Measurements from ENCODE around the gene LRRC8D. TPM values are rescaled to one million over a fixed set of nuclear protein-coding genes. Genes with fewer than 3 reads are reported as not detected.
A peak's percentile ranks its signal among the peaks of the same experiment; 100 is the strongest.

The LRRC8D gene
- total and polyA plus RNA-seq, 8 donors, result under 0.01 to 13.8 (median 5.2) TPM

GRCh38 chr1:89935235-89935634 lies 114.4 kb downstream of the LRRC8D start:
- Histone ChIP-seq H3K27me3 (no peaks in the 10 kb centered on the region), H3K27ac (no peak overlapping the region), H3K9me3 (no peaks in the 10 kb centered on the region), H3K4me3 (no peak overlapping the region), H3K4me1 (peaks cover 0 to 6% (median 0%) of the 10 kb centered on the region in 4 donors), H3K36me3 (peaks cover 4 to 26% (median 22%) of the 10 kb centered on the region in 4 donors)
- no peak for DNase-seq
- no peak for TF ChIP-seq POLR2AphosphoS5 (IDR thresholded peaks at IDR 0.05)
- no peak for TF ChIP-seq POLR2A (IDR thresholded peaks at IDR 0.05)
- TF ChIP-seq CTCF (IDR thresholded peaks at IDR 0.05), result no peak
- no peak for TF ChIP-seq EP300 (IDR thresholded peaks at IDR 0.05)
- WGBS, 5 donors, result 73 to 91% (median 89%) methylated on average over 4 of the region's 4 CpGs
- intact Hi-C loops (cut with DNase I; ENCODE audit: low total_unique reads), result no loop called here

DNA sequence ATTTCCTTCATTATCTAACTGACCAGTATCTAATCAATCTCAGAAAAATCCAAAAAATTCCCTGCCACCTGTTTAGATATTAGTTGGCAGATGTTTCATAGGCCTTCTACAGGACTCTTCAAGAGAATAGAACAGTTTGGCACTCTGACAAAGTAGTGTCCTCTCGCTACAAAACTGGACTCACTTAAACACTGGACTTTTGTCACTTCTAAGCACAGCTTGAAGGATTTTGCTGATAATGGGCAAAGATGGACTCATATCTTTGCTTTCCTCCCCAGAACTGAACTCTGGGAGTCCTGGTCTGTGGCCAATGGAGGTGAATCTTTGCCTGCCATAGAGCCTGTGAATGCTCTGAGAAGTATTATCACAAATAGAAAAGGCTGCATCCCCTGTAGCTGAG lies 115.9 kb downstream of the LRRC8D start:
- no peak for DNase-seq
- H3K9me3 ChIP-seq, result no peaks in the 10 kb centered on the region
- H3K36me3 ChIP-seq, result peaks cover 4 to 26% (median 22%) of the 10 kb centered on the region in 4 donors
- intact Hi-C loops (cut with DNase I; ENCODE audit: low total_unique reads), result no loop called here
- H3K4me1 ChIP-seq, result peaks cover 0 to 6% (median 0%) of the 10 kb centered on the region in 4 donors
- 86 to 97% (median 91%) methylated on average over 1 of the region's 1 CpG for WGBS, 5 donors
- H3K4me3 ChIP-seq, result no peak overlapping the region
- H3K27me3 ChIP-seq, result no peaks in the 10 kb centered on the region
- H3K27ac ChIP-seq, result no peak overlapping the region
- TF ChIP-seq POLR2A (IDR thresholded peaks at IDR 0.05) (no peak), CTCF (IDR thresholded peaks at IDR 0.05) (no peak), EP300 (IDR thresholded peaks at IDR 0.05) (no peak), POLR2AphosphoS5 (IDR thresholded peaks at IDR 0.05) (no peak)

DNA sequence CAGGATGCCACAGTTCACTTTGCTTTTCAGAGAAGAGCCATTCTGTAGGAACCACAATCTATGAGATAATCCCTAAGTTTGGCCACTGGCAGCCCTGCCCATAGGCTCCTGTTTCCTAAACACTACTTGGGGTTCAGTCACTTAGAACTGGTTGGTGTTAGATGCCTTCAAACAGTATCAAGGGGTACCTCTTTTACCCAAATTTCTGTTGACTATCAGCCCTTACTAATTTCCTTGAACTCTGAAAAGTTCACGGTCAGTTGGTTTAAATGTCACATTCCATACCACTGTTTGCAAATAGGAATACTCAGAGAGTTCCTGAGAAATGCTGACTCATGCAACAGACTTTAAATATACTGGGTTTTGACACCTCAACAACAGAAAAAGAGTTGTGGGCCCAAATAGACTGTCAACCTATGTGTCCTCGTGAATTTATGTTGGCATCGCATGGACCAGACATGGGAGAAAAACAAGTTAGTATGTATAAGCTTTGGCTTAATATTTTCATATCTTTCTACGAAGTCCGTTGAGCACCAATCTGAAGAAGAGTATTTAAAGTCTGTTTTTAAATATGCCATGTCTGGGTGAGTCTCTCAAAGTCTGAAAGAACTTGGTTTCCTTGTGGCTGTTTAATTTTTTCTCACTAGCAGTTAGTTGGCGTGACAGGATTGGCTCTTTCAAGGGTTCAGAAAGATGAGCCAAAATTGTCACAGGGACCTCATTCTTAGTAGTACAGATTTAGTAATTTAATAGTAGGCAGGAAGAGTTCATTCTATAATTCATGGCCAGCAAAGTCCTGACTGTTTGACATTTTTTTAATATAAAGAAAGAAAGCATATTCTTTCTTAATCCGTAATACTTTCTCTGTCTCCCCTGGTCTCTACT lies 117.6 kb downstream of the LRRC8D start:
- H3K27me3 ChIP-seq, result no peaks in the 10 kb centered on the region
- H3K27ac ChIP-seq, result no peak overlapping the region
- H3K36me3 ChIP-seq, result peaks cover 2 to 19% (median 15%) of the 10 kb centered on the region in 4 donors
- DNase-seq, result no peak
- H3K9me3 ChIP-seq, result no peaks in the 10 kb centered on the region
- H3K4me1 ChIP-seq, result peaks cover 0 to 11% (median 7%) of the 10 kb centered on the region in 4 donors
- H3K4me3 ChIP-seq, result no peak overlapping the region
- intact Hi-C loops (cut with DNase I; ENCODE audit: low total_unique reads), result no loop called here
- no peak for TF ChIP-seq CTCF (IDR thresholded peaks at IDR 0.05)
- TF ChIP-seq EP300 (IDR thresholded peaks at IDR 0.05), result no peak
- no peak for TF ChIP-seq POLR2A (IDR thresholded peaks at IDR 0.05)
- no peak for TF ChIP-seq POLR2AphosphoS5 (IDR thresholded peaks at IDR 0.05)
- WGBS, 5 donors, result 83 to 95% (median 91%) methylated on average over 7 of the region's 7 CpGs

- Histone ChIP-seq H3K36me3 (peaks cover 0 to 12% (median 8%) of the 10 kb centered on the region in 4 donors), H3K9me3 (no peaks in the 10 kb centered on the region), H3K27ac (no peak overlapping the region), H3K4me3 (no peak overlapping the region), H3K4me1 (peaks cover 0 to 17% (median 12%) of the 10 kb centered on the region in 4 donors), H3K27me3 (no peaks in the 10 kb centered on the region)
- intact Hi-C loops (cut with DNase I; ENCODE audit: low total_unique reads), result no loop called here
- peak in 1 of 2 donors; percentile 23 for DNase-seq
- TF ChIP-seq POLR2AphosphoS5 (IDR thresholded peaks at IDR 0.05), result no peak
- TF ChIP-seq POLR2A (IDR thresholded peaks at IDR 0.05), result no peak
- no peak for TF ChIP-seq CTCF (IDR thresholded peaks at IDR 0.05)
- no peak for TF ChIP-seq EP300 (IDR thresholded peaks at IDR 0.05)
- WGBS, 5 donors, result 67 to 84% (median 79%) methylated on average over 7 of the region's 7 CpGs
Observed at GRCh38 chr1:89939059-89939570, 118.3 kb downstream of the LRRC8D start.

Data from stomach (tissue), 9 donors.